Subcutaneous abdominal adipose tissue (tissue), 5 donors: ENCODE measurements around the gene ESYT3.
"Not testable (repeated sequence)": the region's sequence is repeated elsewhere in the genome, so short reads cannot be mapped to it uniquely, and the experiment has no call there.

Source experiments
- H3K27ac ChIP-seq: one replicate; pipeline ENCODE4 v1.7.0; 2013; ENCODE audit warnings: low read depth, mild to moderate bottlenecking, inconsistent platforms, low read length, moderate library complexity
- H3K27me3 ChIP-seq, 5 donors: one replicate each; pipeline ENCODE4 v1.7.0; 2013; ENCODE audit warnings: low read length in 5 of 5, inconsistent platforms in 1 of 5; ENCODE audit not compliant: control insufficient read depth in 5 of 5, insufficient read depth in 4 of 5
- H3K36me3 ChIP-seq, 5 donors: one replicate each; pipeline ENCODE4 v1.7.0; 2013; ENCODE audit warnings: low read length in 5 of 5; ENCODE audit not compliant: control insufficient read depth in 5 of 5, insufficient read depth in 5 of 5
- H3K4me1 ChIP-seq, 5 donors: one replicate each; pipeline ENCODE4 v1.7.0; 2013; ENCODE audit warnings: low read length in 5 of 5, mild to moderate bottlenecking in 3 of 5, moderate library complexity in 1 of 5; ENCODE audit not compliant: control insufficient read depth in 5 of 5, insufficient read depth in 5 of 5
- H3K4me3 ChIP-seq, 5 donors: one replicate each; pipeline ENCODE4 v1.7.0; 2013; ENCODE audit warnings: low read length in 5 of 5, low read depth in 1 of 5
- H3K9ac ChIP-seq, 5 donors: one replicate each; pipeline ENCODE4 v1.7.0; 2013; ENCODE audit warnings: low read length in 5 of 5, mild to moderate bottlenecking in 4 of 5, moderate library complexity in 3 of 5
- H3K9me3 ChIP-seq, 5 donors: one replicate each; pipeline ENCODE4 v1.7.0; 2013; ENCODE audit warnings: low read length in 5 of 5; ENCODE audit not compliant: control insufficient read depth in 5 of 5
- donor health status: healthy.
- donor health status: healthy.
- donor health status: healthy.
- donor health status: healthy.
- donor health status: healthy.

The ESYT3 gene

GRCh38 chr3:138498991-138499390 is 64.6 kb downstream of the ESYT3 start:
- Histone ChIP-seq H3K27me3 (no peaks in the 10 kb centered on the region), H3K4me1 (peaks cover 0 to 2% (median 0%) of the 10 kb centered on the region in 5 donors), H3K9me3 (no peaks in the 10 kb centered on the region), H3K27ac (no peak overlapping the region), H3K4me3 (no peak overlapping the region), H3K9ac (no peak overlapping the region), H3K36me3 (peaks cover 4 to 11% (median 10%) of the 10 kb centered on the region in 5 donors)

- Histone ChIP-seq H3K9me3 (no peaks in the 10 kb centered on the region), H3K27ac (no peak overlapping the region), H3K9ac (no peak overlapping the region), H3K4me1 (no peaks in the 10 kb centered on the region), H3K4me3 (no peak overlapping the region), H3K27me3 (no peaks in the 10 kb centered on the region), H3K36me3 (peaks cover 0 to 20% (median 5%) of the 10 kb centered on the region in 5 donors)
Observed at GRCh38 chr3:138507524-138507923, 73.1 kb downstream of the ESYT3 start.

GRCh38 chr3:138509586-138509985 is 75.2 kb downstream of the ESYT3 start:
- Histone ChIP-seq H3K27ac (no peak overlapping the region), H3K9me3 (no peaks in the 10 kb centered on the region)

GRCh38 chr3:138511945-138512344 is 77.5 kb downstream of the ESYT3 start:
- Histone ChIP-seq H3K36me3 (peaks cover 0 to 8% (median 2%) of the 10 kb centered on the region in 5 donors), H3K9me3 (no peaks in the 10 kb centered on the region), H3K4me1 (no peaks in the 10 kb centered on the region), H3K27ac (no peak overlapping the region), H3K27me3 (no peaks in the 10 kb centered on the region), H3K9ac (no peak overlapping the region), H3K4me3 (no peak overlapping the region)

More at GRCh38 chr3:138509586-138509985, 75.2 kb downstream of the ESYT3 start:
- no peak overlapping the region for H3K9ac ChIP-seq
- no peaks in the 10 kb centered on the region for H3K27me3 ChIP-seq
- peaks cover 0 to 9% (median 2%) of the 10 kb centered on the region in 5 donors for H3K36me3 ChIP-seq
- no peaks in the 10 kb centered on the region for H3K4me1 ChIP-seq
- H3K4me3 ChIP-seq: no peak overlapping the region

GRCh38 chr3:138513090-138513843 is 78.9 kb downstream of the ESYT3 start:
- Histone ChIP-seq H3K4me1 (no peaks in the 10 kb centered on the region), H3K27ac (no peak overlapping the region), H3K9me3 (peaks cover 0 to 6% (median 0%) of the 10 kb centered on the region in 5 donors), H3K27me3 (no peaks in the 10 kb centered on the region), H3K36me3 (peaks cover 3 to 8% (median 5%) of the 10 kb centered on the region in 5 donors), H3K4me3 (no peak overlapping the region), H3K9ac (no peak overlapping the region)

- not testable (repeated sequence) for H3K27me3 ChIP-seq, H3K4me3 ChIP-seq, H3K27ac ChIP-seq, H3K9me3 ChIP-seq, H3K9ac ChIP-seq, H3K36me3 ChIP-seq, H3K4me1 ChIP-seq
Observed at GRCh38 chr3:138521445-138521844, 87.0 kb downstream of the ESYT3 start.
